Erythroblast (primary cell): Measurements from ENCODE around the gene HNRNPH3.

ENCODE experiments used
- GATA1 ChIP-seq: IDR thresholded peaks from 2 replicates; pipeline ENCODE4 v1.6.1; 2011; ENCODE audit warnings: low read depth, mild to moderate bottlenecking, control low read depth, low read length, moderate library complexity
- POLR2A ChIP-seq: IDR thresholded peaks from 2 replicates; pipeline ENCODE4 v1.6.1; 2011; ENCODE audit warnings: mild to moderate bottlenecking, low read length

- TF ChIP-seq POLR2A (no peak), GATA1 (no peak)
Observed at GRCh38 chr10:68346774-68347173, 14.9 kb downstream of the HNRNPH3 start.
